Heart left ventricle (tissue), 16 donors: ENCODE results near the gene SORL1. TPM values are rescaled to one million over a fixed set of nuclear protein-coding genes. Genes with fewer than 3 reads are reported as not detected.

Source experiments
- ATAC-seq, 4 donors: fragments of 200-7000 bp; cut with Tn5 transposase; one replicate each; pipeline ENCODE4 v1.9.1; 2020 to 2022; ENCODE audit warnings: moderate library complexity in 4 of 4, mild to moderate bottlenecking in 3 of 4, moderate number of reproducible peaks in 1 of 4
- DNase-seq, 5 donors: peaks; one replicate each; pipeline ENCODE4 v3.0.0-alpha.2; 2020
- H3K27ac ChIP-seq, 12 donors: fragments of 200-600 bp; sonication (generic) in 4 of 12; one replicate each; pipeline versions ENCODE4 v1.5.0 to v1.8.0; 2016 to 2022; ENCODE audit warnings: mild to moderate bottlenecking in 2 of 12
- H3K27me3 ChIP-seq, 9 donors: fragments of 200-600 bp; sonication (generic) in 2 of 9; one replicate each; pipeline versions ENCODE4 v1.5.1 to v1.8.0; 2016 to 2022; ENCODE audit warnings: mild to moderate bottlenecking in 3 of 9
- H3K36me3 ChIP-seq, 9 donors: fragments of 200-600 bp; sonication (generic) in 2 of 9; one replicate each; pipeline versions ENCODE4 v1.5.0 to v1.8.0; 2018 to 2022; ENCODE audit warnings: mild to moderate bottlenecking in 2 of 9
- H3K4me1 ChIP-seq, 12 donors: fragments of 200-600 bp; sonication (generic) in 4 of 12; one replicate each; pipeline versions ENCODE4 v1.5.0 to v1.8.0; 2016 to 2022; ENCODE audit warnings: mild to moderate bottlenecking in 3 of 12
- H3K4me3 ChIP-seq, 12 donors: fragments of 200-600 bp; sonication (generic) in 4 of 12; one replicate each; pipeline versions ENCODE4 v1.5.0 to v1.8.0; 2017 to 2022; ENCODE audit warnings: mild to moderate bottlenecking in 9 of 12, moderate library complexity in 4 of 12
- H3K9me3 ChIP-seq, 12 donors: fragments of 200-600 bp; sonication (generic) in 4 of 12; one replicate each; pipeline versions ENCODE4 v1.5.0 to v1.8.0; 2016 to 2022; ENCODE audit warnings: mild to moderate bottlenecking in 1 of 12
- POLR2A ChIP-seq, 2 donors: fragments of 450-650 bp; IDR thresholded peaks; one replicate each; pipeline ENCODE4 v1.6.1; 2017; ENCODE audit warnings: antibody characterized with exemption in 2 of 2, mild to moderate bottlenecking in 2 of 2, moderate library complexity in 2 of 2
- WGBS, 4 donors: extraction: QIAGEN DNeasy Blood & Tissue Kit in 2 of 4; methylation state at CpG; one replicate each; pipeline versions ENCODE4 v1.1.5 to v1.1.7; 2013 to 2018; 5-methylcytosine and 5-hydroxymethylcytosine counted together
- intact Hi-C, 10 donors: fragments of 100-400 bp; cut with DNase I; formaldehyde crosslinking; loops; one replicate each; pipeline versions ENCODE4 v1.11.1 to v1.14.2; 2022
- polyA plus RNA-seq, 2 donors: library from polyadenylated mRNA; stranded (reverse); fragments of 200-250 nt; gene quantifications; one replicate each; pipeline ENCODE4 v1.2.3, GENCODE V29; 2013
- total RNA-seq, 9 donors: library from RNA; depleted of rRNA in 2 of 9; stranded (reverse); fragments of >200 nt in 2 of 9; fragmentation: NEBNext Ultra II Directional in 3 of 9; extraction: Animal tissue kit (Norgen Biotek cat#: 25700) in 3 of 9; gene quantifications; one replicate each; pipeline versions ENCODE4 v1.1.0 to v1.2.4, GENCODE V29; 2016 to 2023
- TF ChIP-seq, protein P1 (sequence below), 12 donors: fragments of 200-600 bp; sonication (generic) in 4 of 12; IDR thresholded peaks; one replicate each; pipeline versions ENCODE4 v1.5.0 to v1.8.0; 2018 to 2022; ENCODE audit warnings: antibody characterized with exemption in 12 of 12, mild to moderate bottlenecking in 5 of 12
- donor health status: ischemic (EF 13 %, LVEDD 7.1; RV severe dilation, severe dysfunction).
- donor health status: healthy with polysubstance abuse.
- donor health status: DM: no; HTN: yes; CAD: no.
- donor health status: DM: no; HTN: no; CAD: no.
- donor health status: ischemic (EF 25% LVEDD 6.9; RV normal size, moderate dysfunction).
- donor health status: ischemic (EF 25% LVEDD 5.7; RV mildly dilated, moderate dysfunction).
- donor health status: healthy.
- donor health status: DM: yes; HTN: yes; CAD: no.
- donor health status: ischemic (EF 35%, LVEDD 5.7; RV mildly dilated, moderate dysfunction).
- donor health status: nonischemic (EF 11% LVEDD 7.7; RV severe dilation, severe dysfunction).
- donor health status: DM: yes; HTN: yes; CAD: no.
- donor health status: PGD.
- donor health status: ischemic (EF 29% LVEDD 5.4; RV normal size, mild dysfunction).
- donor health status: nonischemic (EF 23%, LVEDD 6.1; RV moderate dilation, normal function).

The SORL1 gene
- total and polyA plus RNA-seq, 11 donors = 0.72 to 20.5 (median 5.2) TPM

DNA sequence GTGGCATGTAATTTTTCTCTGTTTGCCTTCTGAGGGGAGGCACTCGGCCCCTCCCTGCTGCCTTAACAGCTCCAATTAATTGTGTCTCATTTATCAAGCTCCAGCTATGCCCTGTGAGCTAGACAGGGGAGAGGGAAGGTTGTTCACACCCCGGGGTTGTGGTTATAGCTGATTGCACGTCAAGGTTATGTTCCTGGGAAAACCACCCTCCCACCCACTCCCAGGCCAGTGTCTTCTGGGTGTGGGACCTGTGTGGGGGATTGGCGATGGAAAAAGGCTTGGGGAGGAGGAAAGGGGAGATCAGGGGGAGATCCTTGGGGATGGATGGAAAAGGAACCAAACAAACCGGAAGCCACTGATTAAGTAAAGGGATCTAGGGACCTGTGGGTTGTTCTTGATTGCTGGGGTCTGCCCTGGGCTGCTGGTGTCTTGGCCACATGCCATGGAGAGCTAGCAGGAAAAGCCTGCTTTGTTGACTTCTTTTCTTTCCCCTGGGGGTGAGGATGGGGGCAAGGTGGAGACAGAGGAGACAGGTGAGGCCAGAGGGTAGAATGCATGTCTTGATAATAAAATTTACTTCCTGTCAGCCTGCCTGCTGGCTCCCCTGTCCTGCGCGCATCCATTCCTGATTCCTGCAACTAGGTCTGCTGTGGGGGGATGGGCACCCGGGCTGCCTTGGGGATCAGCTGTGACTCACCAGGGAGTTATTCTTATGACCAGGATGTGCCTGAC, 14.1 kb downstream of the SORL1 start:
- Histone ChIP-seq H3K4me1 (peaks cover 0 to 59% (median 20%) of the 10 kb centered on the region in 12 donors), H3K9me3 (no peaks in the 10 kb centered on the region), H3K4me3 (no peak overlapping the region), H3K27me3 (no peaks in the 10 kb centered on the region), H3K27ac (peak overlapping the region in 6 of 12 donors; percentile 11 to 78 (median 34)), H3K36me3 (peaks cover 0 to 3% (median 0%) of the 10 kb centered on the region in 9 donors)
- DNase-seq (peak; percentile 84 to 94 (median 88)), ATAC-seq (peak; percentile 87 to 93 (median 91))
- intact Hi-C loops = no loop called here
- TF ChIP-seq, protein P1, sequence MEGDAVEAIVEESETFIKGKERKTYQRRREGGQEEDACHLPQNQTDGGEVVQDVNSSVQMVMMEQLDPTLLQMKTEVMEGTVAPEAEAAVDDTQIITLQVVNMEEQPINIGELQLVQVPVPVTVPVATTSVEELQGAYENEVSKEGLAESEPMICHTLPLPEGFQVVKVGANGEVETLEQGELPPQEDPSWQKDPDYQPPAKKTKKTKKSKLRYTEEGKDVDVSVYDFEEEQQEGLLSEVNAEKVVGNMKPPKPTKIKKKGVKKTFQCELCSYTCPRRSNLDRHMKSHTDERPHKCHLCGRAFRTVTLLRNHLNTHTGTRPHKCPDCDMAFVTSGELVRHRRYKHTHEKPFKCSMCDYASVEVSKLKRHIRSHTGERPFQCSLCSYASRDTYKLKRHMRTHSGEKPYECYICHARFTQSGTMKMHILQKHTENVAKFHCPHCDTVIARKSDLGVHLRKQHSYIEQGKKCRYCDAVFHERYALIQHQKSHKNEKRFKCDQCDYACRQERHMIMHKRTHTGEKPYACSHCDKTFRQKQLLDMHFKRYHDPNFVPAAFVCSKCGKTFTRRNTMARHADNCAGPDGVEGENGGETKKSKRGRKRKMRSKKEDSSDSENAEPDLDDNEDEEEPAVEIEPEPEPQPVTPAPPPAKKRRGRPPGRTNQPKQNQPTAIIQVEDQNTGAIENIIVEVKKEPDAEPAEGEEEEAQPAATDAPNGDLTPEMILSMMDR (IDR thresholded peaks at IDR 0.05) = no peak
- TF ChIP-seq POLR2A (IDR thresholded peaks at IDR 0.05) = no peak
- WGBS, 4 donors = 23 to 33% (median 28%) methylated on average over 8 of the region's 8 CpGs

DNA sequence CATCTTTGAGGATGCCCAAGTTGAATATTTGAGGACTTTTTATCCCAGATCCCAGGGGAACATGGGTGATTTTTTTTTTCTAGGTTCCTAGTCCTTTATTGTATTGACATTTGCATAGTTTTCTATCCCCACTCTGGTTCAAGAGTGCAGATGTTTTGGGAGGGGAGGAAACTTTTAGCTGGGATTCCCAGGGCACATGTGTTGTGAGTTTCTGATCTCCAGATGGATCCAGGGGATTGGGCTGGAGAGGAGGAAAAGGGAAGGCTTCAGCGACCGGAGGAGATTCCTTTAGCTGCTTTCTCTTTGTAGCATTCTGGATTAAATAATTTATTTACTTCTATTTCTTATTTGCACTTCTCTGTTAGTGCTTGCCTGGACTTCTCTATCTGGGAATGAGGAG, 15.4 kb downstream of the SORL1 start:
- TF ChIP-seq, protein P1 (IDR thresholded peaks at IDR 0.05) = no peak
- no peak for TF ChIP-seq POLR2A (IDR thresholded peaks at IDR 0.05)
- Histone ChIP-seq H3K9me3 (no peaks in the 10 kb centered on the region), H3K36me3 (peaks cover 0 to 7% (median 0%) of the 10 kb centered on the region in 9 donors), H3K4me1 (peaks cover 0 to 59% (median 20%) of the 10 kb centered on the region in 12 donors), H3K4me3 (no peak overlapping the region), H3K27ac (peak overlapping the region in 2 of 12 donors; percentile 50 to 78), H3K27me3 (no peaks in the 10 kb centered on the region)
- ATAC-seq (no peak), DNase-seq (no peak)
- intact Hi-C loops = no loop called here
- 54 to 69% (median 62%) methylated on average over 2 of the region's 2 CpGs for WGBS, 4 donors

DNA sequence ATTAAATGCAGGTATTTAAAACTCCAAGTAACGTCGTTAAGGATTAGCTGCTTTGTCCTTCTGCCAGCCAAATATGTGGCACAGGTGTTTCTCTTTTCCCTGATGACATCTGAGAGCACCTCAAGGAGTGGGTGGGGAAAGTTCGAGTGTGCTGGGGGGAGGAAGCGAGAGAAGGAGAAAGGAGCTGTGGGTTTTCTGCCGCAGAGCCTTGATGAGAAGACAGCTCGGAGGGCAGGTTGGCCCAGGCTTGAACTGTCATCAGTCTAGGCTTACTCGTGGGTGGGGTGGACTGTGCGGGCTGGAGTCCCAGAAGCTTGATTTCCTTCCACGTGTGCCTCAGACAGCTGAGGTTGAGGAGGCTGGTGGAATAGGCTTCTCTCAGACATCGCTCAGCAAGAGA, 15.9 kb downstream of the SORL1 start:
- Histone ChIP-seq H3K36me3 (peaks cover 0 to 7% (median 0%) of the 10 kb centered on the region in 9 donors), H3K4me1 (peaks cover 0 to 64% (median 20%) of the 10 kb centered on the region in 12 donors), H3K4me3 (no peak overlapping the region), H3K27me3 (no peaks in the 10 kb centered on the region), H3K27ac (no peak overlapping the region), H3K9me3 (no peaks in the 10 kb centered on the region)
- ATAC-seq (no peak), DNase-seq (no peak)
- intact Hi-C loops = no loop called here
- WGBS, 4 donors = 58 to 71% (median 64%) methylated on average over 10 of the region's 10 CpGs
- TF ChIP-seq POLR2A (IDR thresholded peaks at IDR 0.05) = no peak
- TF ChIP-seq, protein P1 (IDR thresholded peaks at IDR 0.05) = no peak

DNA sequence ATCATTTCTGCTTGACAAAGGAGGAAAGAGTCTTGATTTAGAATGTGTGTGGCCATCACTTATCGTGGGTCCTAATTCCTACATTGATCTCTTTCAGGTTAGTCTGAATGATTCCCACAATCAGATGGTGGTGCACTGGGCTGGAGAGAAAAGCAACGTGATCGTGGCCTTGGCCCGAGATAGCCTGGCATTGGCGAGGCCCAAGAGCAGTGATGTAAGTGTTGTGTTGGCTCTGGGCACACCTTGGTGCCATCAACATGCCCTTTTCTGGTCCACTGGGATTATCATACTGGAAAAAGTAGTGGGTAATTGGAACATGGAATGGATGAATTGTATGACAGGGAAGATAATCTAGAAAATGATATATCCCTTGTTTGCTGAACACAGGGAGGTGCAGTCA, 17.8 kb downstream of the SORL1 start:
- Histone ChIP-seq H3K9me3 (no peaks in the 10 kb centered on the region), H3K36me3 (peaks cover 0 to 7% (median 0%) of the 10 kb centered on the region in 9 donors), H3K27ac (no peak overlapping the region), H3K4me3 (no peak overlapping the region), H3K4me1 (peaks cover 0 to 57% (median 13%) of the 10 kb centered on the region in 12 donors), H3K27me3 (no peaks in the 10 kb centered on the region)
- no peak for ATAC-seq
- no peak for DNase-seq
- TF ChIP-seq POLR2A (IDR thresholded peaks at IDR 0.05) = no peak
- TF ChIP-seq, protein P1 (IDR thresholded peaks at IDR 0.05) = no peak
- 79 to 92% (median 87%) methylated on average over 5 of the region's 5 CpGs for WGBS, 4 donors
- intact Hi-C loops = no loop called here
